ENCODE measurements around the gene FAM171A1.
"Not testable (repeated sequence)": the region's sequence is repeated elsewhere in the genome, so short reads cannot be mapped to it uniquely, and the experiment has no call there.

The FAM171A1 gene

GRCh38 chr10:15220445-15220844, 150.6 kb downstream of the FAM171A1 start:
- DNase-seq (ENCODE audit: extremely low read depth in 1 of 2, low read depth in 1 of 2) = no peak

- DNase-seq (ENCODE audit: extremely low read depth in 1 of 2, low read depth in 1 of 2) = no peak
These were observed 154.4 kb downstream of the FAM171A1 start for GRCh38 chr10:15216700-15217099.

GRCh38 chr10:15214237-15214636, 156.9 kb downstream of the FAM171A1 start:
- no peak for DNase-seq (ENCODE audit: extremely low read depth in 1 of 2, low read depth in 1 of 2)

- no peak for DNase-seq (ENCODE audit: extremely low read depth in 1 of 2, low read depth in 1 of 2)
These were observed 157.6 kb downstream of the FAM171A1 start for GRCh38 chr10:15213461-15213861.

- no peak for DNase-seq (ENCODE audit: extremely low read depth in 1 of 2, low read depth in 1 of 2)
These were observed 159.6 kb downstream of the FAM171A1 start for GRCh38 chr10:15211464-15211979.

GRCh38 chr10:15210521-15210920, 160.6 kb downstream of the FAM171A1 start:
- DNase-seq (ENCODE audit: extremely low read depth in 1 of 2, low read depth in 1 of 2) = no peak

GRCh38 chr10:15209827-15210509, 161.1 kb downstream of the FAM171A1 start:
- DNase-seq (ENCODE audit: extremely low read depth in 1 of 2, low read depth in 1 of 2) = peak; percentile 66 to 75

GRCh38 chr10:15208221-15208620, 162.9 kb downstream of the FAM171A1 start:
- no peak for DNase-seq (ENCODE audit: extremely low read depth in 1 of 2, low read depth in 1 of 2)

GRCh38 chr10:15207410-15207809, 163.7 kb downstream of the FAM171A1 start:
- not testable (repeated sequence) for DNase-seq (ENCODE audit: extremely low read depth in 1 of 2, low read depth in 1 of 2)

- no peak for DNase-seq (ENCODE audit: extremely low read depth in 1 of 2, low read depth in 1 of 2)
These were observed 168.4 kb downstream of the FAM171A1 start for GRCh38 chr10:15202639-15203038.

- not testable (repeated sequence) for DNase-seq (ENCODE audit: extremely low read depth in 1 of 2, low read depth in 1 of 2)
These were observed 168.8 kb downstream of the FAM171A1 start for GRCh38 chr10:15202301-15202621.

GRCh38 chr10:15201589-15202300, 169.3 kb downstream of the FAM171A1 start:
- DNase-seq (ENCODE audit: extremely low read depth in 1 of 2, low read depth in 1 of 2) = no peak

- DNase-seq (ENCODE audit: extremely low read depth in 1 of 2, low read depth in 1 of 2) = no peak
These were observed 170.5 kb downstream of the FAM171A1 start for GRCh38 chr10:15200626-15201025.

- no peak for DNase-seq (ENCODE audit: extremely low read depth in 1 of 2, low read depth in 1 of 2)
These were observed 173.2 kb downstream of the FAM171A1 start for GRCh38 chr10:15197911-15198310.

GRCh38 chr10:15197276-15197675, 173.8 kb downstream of the FAM171A1 start:
- no peak for DNase-seq (ENCODE audit: extremely low read depth in 1 of 2, low read depth in 1 of 2)

- DNase-seq (ENCODE audit: extremely low read depth in 1 of 2, low read depth in 1 of 2) = no peak
These were observed 174.9 kb downstream of the FAM171A1 start for GRCh38 chr10:15196021-15196834.

- no peak for DNase-seq (ENCODE audit: extremely low read depth in 1 of 2, low read depth in 1 of 2)
These were observed 181.8 kb downstream of the FAM171A1 start for GRCh38 chr10:15189133-15189885.

- no peak for DNase-seq (ENCODE audit: extremely low read depth in 1 of 2, low read depth in 1 of 2)
These were observed 182.5 kb downstream of the FAM171A1 start for GRCh38 chr10:15188603-15189002.

GRCh38 chr10:15183689-15184481, 187.2 kb downstream of the FAM171A1 start:
- DNase-seq (ENCODE audit: extremely low read depth in 1 of 2, low read depth in 1 of 2) = no peak

Data from activated CD8-positive, alpha-beta memory T cell treated with anti-CD3 and anti-CD28 coated beads for 1 hour (primary cell).